ENCODE results near the gene SKI.

The SKI gene

DNA sequence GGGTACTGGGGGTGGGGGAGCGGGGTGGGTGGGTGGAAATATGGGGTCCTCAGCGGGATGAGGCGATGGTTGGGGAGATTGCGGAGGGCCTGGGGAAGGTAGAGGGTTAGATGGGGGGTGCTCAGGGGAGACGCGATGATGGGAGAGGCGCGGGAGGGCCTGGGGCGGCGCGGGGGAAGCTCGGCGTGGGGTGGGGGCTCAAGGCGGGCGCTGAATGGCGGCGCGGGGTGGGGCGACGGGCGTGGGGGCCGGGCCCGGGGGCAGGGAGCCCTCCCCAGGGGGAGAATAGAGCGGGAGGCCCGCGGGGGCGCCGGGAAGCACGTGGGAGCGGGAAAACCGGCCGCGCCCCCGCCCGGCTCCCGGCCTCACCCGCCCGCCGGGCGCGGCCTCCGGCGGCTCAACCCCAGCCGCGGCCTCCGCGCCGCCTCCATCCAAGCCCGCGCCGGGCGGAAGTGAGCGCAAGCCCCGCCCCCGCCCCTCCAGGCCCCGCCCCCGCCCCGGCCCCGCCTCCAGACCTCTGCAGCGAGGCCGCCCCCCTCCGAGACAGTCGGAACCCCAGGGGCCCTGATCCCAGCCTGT lies 33.7 kb upstream of the SKI start, which contains the start of gene FAAP20:
TSS of gene FAAP20 (minus strand) at position 454 of the 579 bp plus-strand sequence. CDS start at position 431, 23 bp downstream.
- DNase-seq (ENCODE audit: low read depth, low spot score): peak; percentile 52

DNA sequence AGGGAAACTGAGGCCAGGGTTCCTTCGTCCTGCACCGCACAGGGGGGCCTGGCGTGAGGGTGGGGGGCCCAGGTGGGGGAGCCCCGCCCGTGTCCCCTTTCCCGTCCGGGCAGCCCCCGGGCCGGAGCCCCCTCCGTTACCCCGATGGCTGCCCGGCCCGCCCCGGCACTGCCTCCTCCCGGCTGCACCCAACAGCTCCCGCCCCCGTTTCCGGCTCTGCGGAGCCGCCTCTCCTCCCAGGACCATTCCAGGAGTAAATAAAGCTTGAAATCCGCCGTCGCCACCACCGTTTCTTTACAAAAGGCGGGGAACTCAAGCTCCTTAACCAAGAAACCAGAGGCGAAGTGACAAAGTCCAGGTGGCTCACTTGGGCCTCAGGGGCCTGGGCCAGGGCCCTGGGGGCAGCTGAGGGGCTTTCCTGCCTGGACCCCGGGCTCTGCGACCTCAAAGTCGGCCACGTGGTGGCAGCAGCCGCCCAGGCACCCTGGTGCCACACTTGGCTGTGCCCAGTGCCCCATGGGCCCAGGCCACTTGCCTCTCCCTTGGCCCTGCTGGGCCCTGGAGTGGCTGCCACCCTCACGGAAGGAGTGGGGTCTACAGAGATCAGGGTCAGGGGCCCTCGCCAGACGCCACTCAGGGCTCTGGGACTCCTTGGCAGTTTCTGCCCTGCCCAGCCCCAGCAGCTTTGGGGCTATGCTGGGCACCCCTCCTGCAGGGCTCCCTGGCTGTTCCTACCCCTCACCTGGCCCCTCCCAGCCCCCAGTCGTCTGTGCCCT lies 33.0 kb upstream of the SKI start:
- peak; percentile 71 for DNase-seq (ENCODE audit: low read depth, low spot score)

DNA sequence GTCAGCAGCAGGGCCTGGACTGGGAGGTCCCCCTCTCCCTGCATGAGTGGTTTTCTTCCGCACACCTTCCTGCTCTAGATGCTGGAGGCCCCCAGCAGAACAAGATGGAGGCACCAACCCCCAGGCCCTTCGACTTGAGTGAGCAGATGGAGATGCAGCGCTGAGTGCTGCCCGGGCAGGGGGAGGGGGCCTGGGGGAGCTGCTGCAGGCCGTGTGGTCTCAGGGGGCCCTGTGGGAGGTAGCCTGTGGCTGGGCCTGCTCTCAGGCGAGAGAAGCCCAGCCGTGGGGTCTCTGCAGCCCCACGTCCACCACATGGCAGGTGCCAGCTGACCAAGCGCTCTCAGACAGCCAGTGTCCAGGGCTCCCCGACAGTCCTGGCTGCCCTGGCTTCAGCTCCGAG lies 32.3 kb upstream of the SKI start:
- DNase-seq (ENCODE audit: low read depth, low spot score): no peak

DNA sequence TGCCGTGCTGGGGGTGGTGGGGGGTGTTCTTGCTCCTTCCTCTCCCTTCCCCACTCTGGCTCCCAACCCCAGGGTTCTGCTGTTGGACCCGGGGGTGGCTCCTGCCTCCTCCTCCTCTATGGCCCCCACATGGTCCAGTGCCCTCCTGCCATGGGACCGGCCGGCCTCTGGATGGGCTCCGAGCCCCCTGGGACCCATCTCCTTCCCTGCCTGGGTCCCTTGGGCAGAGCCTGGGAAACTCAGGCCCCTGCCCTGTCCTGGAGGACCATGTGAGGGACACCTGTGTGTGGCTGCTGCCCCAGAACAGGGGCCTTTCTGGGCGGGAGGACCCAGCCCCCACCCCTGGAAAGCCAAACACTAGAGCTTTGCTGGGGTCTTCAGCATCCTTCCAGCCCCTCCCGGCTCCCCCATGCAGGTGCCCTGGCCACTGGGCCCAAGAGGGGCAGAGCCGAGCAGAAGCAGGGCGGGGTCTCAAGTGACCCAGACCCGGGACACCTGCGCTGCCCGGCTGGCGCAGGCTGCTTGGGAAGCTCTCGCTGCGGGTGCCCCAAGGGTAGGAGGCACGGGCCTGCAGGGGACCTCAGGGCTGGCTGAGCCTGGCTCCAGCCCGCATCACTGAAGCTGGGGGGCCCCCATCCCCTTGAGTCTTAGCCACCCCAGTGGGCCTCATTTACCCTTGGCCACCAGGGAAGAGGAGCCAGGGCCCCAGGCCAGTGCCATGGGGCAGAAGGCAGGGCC lies 31.0 kb upstream of the SKI start:
- no peak for DNase-seq (ENCODE audit: low read depth, low spot score)

DNA sequence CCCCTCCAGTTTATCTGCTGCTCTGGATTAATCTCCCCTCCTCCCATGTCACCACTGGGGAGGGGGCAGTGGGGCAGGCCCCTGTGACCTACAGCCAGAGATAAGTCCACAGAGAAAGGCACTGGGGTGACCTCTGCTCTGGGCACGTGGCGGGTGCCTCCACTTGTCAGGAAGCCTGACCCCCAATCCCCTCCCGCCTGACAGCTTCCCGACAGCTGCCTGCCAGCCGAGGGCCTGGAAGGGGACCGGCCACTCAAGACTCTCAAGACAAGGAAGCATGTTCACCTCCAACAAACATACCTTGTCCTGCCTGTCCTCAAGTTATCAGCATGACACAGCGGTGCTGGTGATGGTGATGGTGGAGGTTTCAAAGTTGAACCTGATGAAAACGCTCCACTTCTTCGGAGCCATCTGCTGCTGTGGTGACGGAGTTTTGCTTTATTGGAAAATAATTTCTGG lies 30.4 kb upstream of the SKI start:
- DNase-seq (ENCODE audit: low read depth, low spot score): no peak

DNA sequence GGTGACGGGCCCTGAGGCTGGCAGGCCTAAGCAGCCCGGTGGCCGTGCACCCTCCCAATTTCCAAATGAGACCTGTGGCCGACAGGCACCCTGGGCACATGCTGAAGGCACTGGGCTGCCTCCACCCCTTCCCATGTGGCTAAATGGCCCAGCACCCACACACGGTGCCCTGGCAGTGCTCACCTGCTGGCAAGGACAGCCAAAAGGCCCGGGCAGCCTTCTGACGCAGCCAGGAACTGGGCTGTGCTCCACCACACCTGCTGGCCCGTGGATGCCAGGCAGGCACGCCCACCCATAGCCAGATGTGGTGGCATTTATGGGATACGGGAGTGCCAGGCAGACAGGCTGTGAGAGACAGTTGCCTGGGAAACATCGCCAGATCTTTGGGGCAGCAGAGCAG lies 29.5 kb upstream of the SKI start:
- DNase-seq (ENCODE audit: low read depth, low spot score): no peak

DNA sequence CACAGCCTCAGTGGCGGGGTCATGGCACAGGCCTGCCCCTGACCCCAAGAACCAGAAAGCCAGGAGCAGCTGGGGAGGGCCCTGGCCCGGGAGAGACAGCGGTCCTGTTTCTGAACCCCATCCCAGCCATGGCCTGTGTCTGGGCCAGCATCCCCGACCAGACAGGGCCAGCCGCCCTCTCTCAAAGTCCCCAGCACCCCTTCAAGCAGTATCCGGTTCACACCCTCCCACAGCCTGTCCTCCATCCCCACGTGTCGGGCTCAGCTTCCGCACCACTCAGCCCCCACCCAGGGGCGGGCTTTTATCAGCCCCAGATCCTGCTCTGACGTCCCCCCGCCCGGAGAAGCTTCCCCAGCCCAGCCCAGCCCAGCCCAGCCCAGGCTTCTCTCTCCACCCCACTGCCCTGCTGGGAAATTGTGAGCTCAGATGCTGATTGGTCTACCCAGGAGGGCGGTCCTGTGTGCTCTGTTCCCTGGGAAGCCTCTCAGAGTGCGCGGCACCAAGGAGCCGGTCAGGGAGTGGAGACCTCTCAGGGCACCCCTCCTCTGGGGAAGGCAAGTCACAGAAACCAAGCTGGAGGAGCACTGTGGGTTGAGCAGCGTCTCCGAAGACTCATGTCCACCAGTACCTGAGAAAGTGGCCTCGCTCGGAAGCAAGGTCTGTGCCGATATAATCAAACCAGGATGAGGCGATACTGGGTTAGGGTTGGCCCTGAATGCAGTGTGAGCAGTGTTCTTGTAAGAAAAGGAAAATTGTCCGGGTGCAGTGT lies 28.9 kb upstream of the SKI start:
- DNase-seq (ENCODE audit: low read depth, low spot score): peak; percentile 65

DNA sequence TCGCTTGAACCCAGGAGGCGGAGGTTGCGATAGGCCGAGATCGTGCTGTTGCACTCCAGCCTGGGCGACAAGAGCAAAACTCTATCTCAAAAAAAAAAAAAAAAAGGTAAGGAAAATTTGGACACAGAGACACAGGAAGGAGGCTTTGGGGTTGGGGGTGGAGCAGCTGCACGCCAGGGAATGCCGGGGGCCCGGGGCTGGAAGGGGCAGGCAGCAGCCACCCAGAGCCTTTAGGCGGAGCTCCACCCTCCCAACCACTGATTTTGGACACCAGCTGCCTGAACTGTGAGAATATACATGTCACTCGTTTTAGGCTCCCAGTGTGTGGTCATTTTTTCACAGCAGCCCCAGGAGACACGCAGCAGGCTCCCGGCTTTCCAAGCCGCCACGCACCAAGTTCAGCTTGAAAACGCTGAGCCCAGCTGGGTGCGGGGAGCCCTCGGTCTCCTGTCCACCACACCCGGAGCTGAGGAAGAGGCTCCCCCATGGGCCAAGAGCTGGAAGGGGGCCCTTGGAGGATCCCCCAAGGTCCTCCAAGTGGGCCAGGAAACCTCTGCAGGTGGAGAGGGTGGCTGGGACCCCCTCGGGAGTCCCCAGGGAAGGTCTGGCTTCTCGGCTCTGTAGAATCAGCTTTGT lies 27.7 kb upstream of the SKI start:
- DNase-seq (ENCODE audit: low read depth, low spot score): no peak

DNA sequence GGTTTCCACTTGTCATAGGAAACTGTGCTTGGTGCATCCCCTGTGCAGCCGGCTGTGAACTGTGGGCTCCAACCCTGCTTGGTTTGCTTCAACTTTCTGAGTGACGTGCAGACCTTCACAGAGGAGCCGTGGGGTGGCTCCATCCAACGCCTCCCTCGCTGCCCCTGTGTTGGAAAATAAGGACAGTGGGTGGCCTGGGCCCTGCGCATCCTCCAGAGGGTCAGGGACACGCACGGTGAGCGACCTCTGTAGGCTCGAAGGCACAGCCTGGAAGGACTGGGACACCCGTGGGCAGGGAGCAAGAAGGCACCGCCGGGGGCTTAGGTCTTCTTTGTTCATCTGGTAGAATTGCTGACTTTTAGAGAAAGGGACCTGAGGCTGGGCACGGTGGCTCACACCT lies 27.1 kb upstream of the SKI start:
- DNase-seq (ENCODE audit: low read depth, low spot score): no peak

DNA sequence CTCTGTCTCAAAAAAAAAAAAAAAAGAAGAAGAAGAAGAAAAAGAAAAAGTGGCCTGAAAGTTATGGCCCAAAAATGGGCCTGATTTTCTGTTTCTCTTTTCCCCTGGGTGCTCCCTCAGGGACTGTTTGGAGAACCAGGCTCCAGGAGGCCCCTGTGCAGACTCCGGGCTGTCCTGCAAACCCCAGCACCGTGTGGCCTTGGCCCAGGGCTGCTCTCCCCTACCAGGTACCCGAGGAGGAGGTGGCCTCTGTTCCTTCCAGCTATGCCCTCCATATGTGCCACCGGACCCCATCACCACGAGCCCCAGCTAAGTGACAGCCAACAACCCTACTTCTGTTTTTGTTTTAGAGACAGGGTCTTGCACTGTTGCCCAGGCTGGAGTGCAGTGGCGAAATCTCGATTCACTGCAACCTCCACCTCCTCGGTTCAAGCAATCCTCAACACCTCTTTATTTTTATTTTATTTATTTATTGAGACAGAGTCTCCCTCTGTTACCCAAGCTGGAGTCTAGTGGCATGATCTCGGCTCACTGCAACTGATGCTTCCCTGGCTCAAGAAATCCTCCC lies 26.0 kb upstream of the SKI start:
- DNase-seq (ENCODE audit: low read depth, low spot score): no peak

DNA sequence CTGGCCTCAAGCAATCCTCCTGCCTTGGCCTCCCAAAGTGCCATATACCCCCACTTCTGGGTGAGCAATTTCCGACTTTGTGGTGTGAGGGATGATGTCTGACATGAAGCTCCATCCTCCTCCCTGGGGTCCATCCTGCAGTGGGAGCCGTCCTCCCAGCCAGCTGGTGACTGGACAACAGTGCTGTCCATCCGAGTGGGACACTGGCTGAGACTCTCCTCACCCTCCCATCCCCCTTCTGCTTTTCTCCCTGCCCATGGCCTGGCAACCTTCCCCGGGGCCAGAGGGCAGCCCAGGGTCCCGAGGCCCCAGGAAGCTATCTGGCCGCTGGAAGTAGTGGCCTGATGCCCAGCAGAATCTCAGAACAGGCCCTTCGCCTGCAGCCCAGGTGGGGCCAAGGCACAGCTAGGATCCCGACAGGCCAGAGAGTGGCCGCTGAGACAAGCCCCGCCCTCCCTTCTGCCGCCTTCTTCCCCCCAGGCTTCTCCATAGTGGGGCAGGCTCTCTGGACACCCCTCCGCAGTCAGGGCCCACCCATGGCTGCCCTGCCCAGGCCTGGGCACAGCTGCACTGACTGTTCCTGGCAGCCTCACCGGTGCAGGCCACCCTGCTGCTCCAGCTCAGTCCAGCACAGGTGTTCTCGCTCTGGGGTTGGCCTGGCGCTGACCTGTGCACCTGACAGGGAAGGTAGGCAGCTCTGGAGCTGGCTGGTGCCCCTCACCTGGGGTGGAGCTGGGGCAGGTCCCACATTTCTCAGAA lies 25.1 kb upstream of the SKI start:
- DNase-seq (ENCODE audit: low read depth, low spot score): no peak

DNA sequence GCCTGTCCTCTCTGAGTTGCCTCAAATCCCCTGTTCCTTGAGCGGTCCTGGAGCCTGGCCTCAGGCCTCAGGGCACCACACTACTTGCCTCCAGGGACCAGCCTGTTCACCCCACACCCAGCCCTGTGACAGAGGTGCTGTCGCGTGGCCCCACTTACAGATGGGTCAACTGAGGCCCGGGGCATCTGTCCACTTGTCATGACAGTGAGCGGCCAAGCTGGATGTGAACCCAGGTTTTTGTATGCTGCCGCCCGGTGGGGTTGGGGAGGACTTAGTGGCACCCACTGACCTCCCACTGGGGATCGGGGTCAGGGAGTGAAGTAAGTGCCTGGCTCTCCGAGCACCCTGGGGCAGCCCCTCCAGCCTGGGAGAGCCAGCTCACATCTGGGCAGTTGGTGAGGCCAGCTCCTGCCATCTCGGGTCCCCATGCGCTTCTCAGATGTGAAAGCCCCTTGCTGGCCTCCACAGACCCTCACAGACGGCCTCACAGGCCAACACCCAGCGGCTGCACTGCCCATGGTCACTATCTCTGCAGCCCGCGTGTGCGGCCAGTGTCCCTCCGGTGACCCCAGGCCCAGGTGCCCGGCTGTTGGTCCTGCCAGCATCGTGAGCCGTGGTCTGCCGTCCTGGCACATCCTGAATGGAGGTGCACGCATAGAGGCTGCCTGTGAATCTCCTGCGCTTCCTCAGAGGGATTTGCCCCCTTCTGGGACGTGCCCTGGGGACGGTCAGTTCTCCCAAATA lies 24.3 kb upstream of the SKI start:
- no peak for DNase-seq (ENCODE audit: low read depth, low spot score)

DNA sequence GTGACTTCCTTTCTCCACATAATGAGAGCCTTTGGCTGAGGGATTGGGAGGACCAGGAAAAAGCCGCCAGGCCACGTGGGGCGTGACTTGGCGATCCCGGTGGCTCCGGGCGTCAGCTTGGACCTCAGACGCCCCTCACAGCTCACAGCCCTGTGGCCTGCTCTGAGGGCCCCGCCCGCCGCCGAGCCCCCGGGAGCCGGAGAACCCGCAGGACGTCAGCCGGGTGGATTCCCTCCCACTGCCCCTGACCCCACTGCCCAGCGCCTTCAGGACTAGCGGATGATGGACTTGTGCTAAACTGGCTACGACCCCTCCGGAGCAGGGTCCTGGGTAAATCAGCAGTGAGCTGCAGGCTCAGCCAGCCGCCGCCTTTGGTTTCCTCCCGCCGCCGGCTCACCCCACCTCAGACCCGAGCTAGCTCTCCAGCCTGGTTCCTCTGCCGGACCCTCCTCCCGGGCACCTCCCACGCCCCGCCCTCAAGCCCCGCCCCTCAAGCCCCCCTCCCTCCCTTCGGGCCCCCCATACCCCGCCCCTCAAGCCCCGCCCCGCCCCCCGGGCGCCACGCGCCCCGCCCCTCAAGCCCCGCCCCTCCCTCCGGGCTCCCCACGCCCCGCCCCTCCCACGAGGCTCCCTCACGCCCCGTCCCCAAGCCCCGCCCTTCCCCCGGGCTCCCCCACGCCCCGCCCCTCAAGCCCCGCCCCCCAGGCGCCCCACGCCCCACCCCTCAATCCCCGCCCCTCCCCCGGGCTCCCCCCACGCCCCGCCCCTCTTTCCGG lies 23.5 kb upstream of the SKI start:
- no peak for DNase-seq (ENCODE audit: low read depth, low spot score)

DNA sequence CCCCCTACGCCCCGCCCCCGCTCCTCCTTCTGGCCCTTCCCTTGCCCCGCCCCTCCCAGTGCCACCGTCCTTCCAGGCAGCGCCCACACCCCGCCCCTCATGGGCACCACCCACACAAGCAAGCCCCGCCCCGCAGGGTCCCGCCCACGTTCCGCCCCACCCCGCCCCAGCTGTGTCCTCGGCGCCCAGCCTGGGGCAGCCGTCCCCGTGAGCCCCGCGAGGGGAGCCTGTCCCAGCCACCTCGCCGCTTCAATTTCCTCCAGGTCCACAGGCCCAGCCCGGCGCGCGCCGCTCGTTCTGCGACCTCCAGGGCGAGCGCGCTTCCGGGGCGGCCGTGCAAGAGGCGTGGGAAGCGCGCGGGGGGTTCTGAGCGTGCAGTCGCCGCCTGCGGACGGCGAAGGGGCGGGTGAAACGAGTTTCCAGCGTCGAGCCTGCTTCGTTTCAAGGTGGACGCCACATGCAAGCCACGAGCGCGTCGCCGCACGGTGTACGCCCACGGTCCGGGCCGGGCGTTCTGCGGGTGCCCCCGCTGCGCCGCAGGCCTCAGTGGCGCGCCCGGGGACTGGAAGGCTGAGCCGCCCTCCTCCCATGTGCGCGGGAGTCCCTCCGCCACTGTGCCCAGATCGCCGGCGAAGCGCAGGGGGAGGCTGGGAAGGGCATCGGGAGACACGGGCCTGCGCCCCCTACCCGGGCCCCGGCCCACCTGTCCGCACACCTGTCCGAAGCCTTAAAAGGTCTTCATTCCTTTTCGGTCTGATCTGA lies 22.7 kb upstream of the SKI start:
- peak; percentile 86 for DNase-seq (ENCODE audit: low read depth, low spot score)

DNA sequence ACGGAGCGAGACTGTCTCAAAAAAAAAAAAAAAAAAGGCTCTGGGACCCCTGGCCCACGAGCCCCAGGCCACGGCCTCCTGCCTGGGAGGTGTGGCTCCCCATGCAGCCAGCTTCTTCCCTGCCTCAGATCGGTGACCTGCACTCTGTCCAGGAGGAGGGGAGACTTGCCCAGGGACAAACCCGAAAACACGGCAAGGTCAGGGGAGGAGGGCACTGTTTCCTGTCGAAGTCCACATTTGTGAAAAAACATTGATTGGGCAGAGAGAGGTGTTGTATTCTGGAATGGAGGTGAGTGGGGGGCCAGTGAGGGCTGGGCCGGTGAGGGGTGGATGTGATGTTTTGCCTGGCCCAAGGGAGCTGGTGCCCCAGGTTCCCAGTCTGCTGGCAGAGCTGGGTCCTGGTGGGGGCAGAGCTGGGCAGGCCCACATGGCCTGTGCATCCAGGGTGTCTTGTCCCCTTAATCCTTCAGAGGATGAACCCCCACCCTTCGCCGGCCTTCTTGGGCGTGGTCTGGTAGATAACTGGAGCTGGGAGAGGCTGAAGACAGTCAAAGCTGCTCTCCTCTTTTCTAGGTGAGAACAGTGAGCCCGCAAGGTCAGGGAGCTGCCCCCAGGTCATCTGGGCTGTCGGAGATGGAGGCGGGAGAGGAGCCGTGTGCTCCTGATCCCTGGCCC lies 21.2 kb upstream of the SKI start:
- no peak for DNase-seq (ENCODE audit: low read depth, low spot score)

DNA sequence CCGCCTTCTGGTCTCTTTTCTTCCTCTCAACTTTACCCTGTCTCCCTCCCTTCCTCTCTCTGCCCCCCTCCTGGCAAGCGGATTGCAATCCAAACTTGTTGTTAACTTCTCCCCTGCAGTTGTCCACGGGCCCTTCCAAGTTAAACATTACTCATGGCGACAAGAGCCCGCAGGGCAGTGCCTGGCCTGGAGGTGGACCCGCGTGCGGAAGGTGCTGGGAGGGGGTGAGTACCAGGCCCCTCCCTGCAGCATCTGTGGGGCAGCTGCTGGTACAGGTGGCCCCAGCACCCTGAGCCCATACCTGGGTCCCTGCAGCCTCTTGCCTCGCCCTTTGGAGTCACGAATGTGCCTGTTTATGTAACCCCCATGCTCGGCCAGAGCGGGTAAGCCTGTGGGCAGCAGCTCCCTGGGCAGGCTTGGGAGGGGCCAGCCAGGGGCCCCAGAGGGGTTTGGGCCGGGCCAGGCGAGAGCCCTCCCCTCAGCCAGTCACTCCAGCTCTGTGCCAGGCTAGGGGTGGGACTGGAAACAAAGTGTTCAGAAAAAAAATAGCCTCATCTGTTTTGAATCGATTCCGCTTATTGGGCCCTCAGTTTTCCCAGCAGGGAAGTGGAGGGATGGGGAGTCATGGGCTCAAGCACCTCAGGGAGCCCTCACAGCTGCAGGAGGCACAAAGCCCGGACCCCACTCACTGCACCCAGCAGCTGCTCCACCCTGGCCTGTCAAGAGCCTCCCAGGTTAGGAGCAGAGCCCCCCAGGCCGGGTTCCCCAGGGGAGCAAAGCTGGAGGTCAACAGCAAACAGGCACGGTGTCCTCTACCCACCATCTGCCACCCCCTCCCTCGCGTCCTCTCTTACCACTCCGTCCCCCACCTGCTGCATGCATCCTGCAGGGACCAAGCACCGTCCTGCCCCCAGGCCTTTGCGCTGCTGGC lies 19.5 kb upstream of the SKI start:
- no peak for DNase-seq (ENCODE audit: low read depth, low spot score)
